OCI-LY3 (cell line): ENCODE measurements around the gene VIT.

Source experiments
- CTCF ChIP-seq: fragments of 200-600, 300-600 bp; sonication (generic); IDR thresholded peaks from 2 replicates; pipeline ENCODE4 v1.5.1; 2014; ENCODE audit warnings: antibody characterized with exemption, low read length, low read depth
- EZH2phosphoT487 ChIP-seq: fragments of 200-600 bp; shearing (Covaris generic); IDR thresholded peaks from 2 replicates; pipeline ENCODE4 v1.6.1; 2018; ENCODE audit warnings: antibody characterized with exemption, mixed run types, low read depth

GRCh38 chr2:36717603-36718266, 21.2 kb downstream of the VIT start:
- no peak for TF ChIP-seq CTCF
- TF ChIP-seq EZH2phosphoT487, result no peak
